Fibroblast of the aortic adventitia (primary cell): ENCODE results near the gene SMCO4. TPM values are rescaled to one million over a fixed set of nuclear protein-coding genes. Genes with fewer than 3 reads are reported as not detected.
"Not testable (repeated sequence)": the region's sequence is repeated elsewhere in the genome, so short reads cannot be mapped to it uniquely, and the experiment has no call there.

Experiments
- DNase-seq: peaks from one replicate; pipeline ENCODE4 v3.0.0-alpha.2; 2010; ENCODE audit warnings: low read depth
- H3K4me3 ChIP-seq: 2 replicates; pipeline ENCODE4 v1.5.1; 2011; ENCODE audit warnings: low read depth, mild to moderate bottlenecking, control low read depth, low read length, moderate library complexity
- total RNA-seq: library from RNA; depleted of rRNA; stranded (reverse); fragments of >200 nt; gene quantifications from 2 replicates; pipeline ENCODE4 v1.2.3, GENCODE V29; 2012; ENCODE audit warnings: low replicate concordance
- TF ChIP-seq, protein P1 (sequence below): IDR thresholded peaks from 2 replicates; pipeline ENCODE4 v1.5.1; 2011; ENCODE audit warnings: mild to moderate bottlenecking, low read length, control low read depth, inconsistent platforms; ENCODE audit not compliant: insufficient read depth

The SMCO4 gene
- total RNA-seq, 1 donor = 7.3 TPM

DNA sequence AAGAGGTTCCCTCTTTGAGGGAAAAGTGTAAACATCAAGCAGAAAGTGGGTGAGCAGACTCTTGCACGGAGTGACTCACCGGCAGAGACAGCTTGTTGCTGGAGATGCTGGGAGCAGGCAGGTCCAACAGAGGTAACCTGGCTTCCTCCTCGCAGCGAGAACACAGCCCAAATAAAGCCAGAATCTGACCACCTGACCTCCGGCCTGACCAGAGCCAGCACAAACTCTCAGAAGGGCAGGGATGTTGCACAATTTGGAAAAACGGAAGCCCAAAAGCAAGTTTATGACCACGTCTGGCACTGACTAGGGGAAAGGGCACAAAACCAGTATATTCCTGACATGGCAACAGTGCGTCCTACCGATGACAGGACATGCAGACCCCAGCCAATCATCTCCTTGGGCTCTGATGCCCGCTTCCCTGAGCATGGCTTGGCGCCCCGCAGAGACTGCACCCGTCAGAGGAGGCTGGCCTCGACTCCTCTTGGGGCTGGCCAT is 5.4 kb downstream of the SMCO4 start:
- H3K4me3 ChIP-seq = no peak overlapping the region
- TF ChIP-seq, protein P1, sequence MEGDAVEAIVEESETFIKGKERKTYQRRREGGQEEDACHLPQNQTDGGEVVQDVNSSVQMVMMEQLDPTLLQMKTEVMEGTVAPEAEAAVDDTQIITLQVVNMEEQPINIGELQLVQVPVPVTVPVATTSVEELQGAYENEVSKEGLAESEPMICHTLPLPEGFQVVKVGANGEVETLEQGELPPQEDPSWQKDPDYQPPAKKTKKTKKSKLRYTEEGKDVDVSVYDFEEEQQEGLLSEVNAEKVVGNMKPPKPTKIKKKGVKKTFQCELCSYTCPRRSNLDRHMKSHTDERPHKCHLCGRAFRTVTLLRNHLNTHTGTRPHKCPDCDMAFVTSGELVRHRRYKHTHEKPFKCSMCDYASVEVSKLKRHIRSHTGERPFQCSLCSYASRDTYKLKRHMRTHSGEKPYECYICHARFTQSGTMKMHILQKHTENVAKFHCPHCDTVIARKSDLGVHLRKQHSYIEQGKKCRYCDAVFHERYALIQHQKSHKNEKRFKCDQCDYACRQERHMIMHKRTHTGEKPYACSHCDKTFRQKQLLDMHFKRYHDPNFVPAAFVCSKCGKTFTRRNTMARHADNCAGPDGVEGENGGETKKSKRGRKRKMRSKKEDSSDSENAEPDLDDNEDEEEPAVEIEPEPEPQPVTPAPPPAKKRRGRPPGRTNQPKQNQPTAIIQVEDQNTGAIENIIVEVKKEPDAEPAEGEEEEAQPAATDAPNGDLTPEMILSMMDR = no peak
- DNase-seq = no peak

GRCh38 chr11:93537049-93537448 is 6.1 kb downstream of the SMCO4 start:
- H3K4me3 ChIP-seq = no peak overlapping the region
- no peak for DNase-seq
- TF ChIP-seq, protein P1 = no peak

DNA sequence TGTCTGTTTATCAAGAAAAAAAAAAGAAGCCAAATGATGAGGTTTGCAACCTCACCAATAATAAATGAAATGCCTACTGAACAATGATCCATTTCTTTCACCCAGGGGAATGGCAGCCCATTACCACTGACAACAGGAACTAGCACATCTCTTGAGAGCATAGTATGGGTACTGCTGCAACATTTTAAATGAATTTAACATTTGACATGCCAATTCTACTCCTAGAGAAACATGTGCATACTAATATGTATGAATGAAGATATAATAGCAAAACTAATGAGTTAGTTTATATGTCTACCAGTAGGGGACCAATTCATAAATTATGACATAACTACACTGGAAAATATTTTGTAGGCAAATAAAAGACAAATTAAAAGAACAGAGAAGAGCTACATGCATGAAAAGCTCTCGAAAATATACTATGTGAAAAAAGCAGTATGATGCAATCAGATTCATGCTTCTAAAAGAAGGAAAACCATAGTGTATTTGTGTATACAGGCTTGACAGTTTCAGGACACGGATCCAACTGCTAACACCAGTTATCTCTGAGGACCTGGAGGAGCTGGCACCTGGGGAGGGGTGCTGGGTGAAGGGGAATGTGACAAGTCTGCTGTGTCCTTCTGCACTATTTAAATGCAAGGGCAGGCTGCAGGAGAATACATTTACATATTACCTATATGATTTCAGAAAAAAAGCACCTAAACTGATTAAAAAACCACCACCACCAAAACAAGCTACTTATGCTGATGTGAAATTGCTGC is 6.9 kb downstream of the SMCO4 start:
- DNase-seq = no peak

DNA sequence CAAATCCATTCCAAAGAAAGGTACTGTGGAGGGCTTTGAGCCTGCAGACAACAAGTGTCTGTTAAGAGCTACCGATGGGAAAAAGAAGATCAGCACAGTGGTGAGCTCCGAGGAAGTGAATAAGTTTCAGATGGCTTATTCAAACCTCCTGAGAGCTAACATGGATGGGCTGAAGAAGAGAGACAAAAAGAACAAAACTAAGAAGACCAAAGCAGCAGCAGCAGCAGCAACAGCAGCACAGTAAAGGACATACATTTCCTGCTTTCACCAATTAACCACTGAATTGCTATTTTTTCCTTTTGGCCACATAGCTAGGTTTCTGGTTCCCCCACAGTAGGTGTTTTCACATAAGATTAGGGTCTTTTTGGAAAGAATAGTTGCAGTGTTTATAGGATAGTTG is 7.6 kb downstream of the SMCO4 start:
- not testable (repeated sequence) for H3K4me3 ChIP-seq, DNase-seq

More for the DNA sequence above, 6.9 kb downstream of the SMCO4 start:
- TF ChIP-seq, protein P1 = no peak
- no peak overlapping the region for H3K4me3 ChIP-seq

- TF ChIP-seq, protein P1 = no peak
- DNase-seq = no peak
Measured at GRCh38 chr11:93532806-93533205, 10.4 kb downstream of the SMCO4 start.

DNA sequence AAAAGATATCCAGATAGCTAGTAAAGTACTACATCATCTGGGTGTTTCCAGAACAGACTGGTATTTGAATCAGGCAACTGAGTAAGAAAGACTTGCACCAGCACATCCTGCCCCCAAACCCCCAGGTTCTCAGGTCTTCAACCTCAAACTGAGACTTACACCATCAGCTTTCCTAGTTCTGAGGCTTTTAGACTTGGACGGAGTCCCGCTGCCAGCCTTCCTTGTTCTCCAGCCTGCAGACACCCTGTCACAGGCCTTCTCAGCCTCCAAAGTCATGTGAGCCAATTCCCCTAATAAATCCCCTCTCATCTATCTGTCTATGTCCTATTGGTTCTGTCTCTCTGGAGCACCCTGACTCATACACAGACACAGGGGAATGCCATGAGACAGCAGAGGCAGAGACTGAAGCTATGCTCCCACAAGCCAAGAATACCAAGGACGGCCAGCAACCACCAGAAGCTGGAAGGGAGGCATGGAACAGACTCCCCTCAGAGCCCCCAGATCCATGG is 10.9 kb downstream of the SMCO4 start:
- DNase-seq = no peak
- TF ChIP-seq, protein P1 = no peak
- no peak overlapping the region for H3K4me3 ChIP-seq

More at GRCh38 chr11:93532806-93533205, 10.4 kb downstream of the SMCO4 start:
- no peak overlapping the region for H3K4me3 ChIP-seq

DNA sequence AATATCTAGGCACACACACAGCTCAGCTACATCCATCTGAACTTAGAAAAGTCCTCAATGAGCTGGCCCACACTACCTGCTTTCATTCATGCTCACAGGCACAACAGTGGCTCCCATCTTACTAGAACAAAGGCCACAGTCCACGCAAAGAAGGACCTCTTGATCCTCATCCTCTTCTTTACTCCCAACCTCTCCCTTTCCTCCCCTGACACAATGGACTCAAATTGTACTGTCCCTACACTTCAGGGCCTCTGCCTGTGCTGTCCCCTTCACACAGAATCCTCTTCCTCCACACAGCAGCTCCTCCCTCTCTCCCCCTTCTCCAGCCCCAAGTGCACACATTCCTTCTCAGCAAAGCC is 12.7 kb downstream of the SMCO4 start:
- no peak overlapping the region for H3K4me3 ChIP-seq
- TF ChIP-seq, protein P1 = no peak
- DNase-seq = no peak
